HUES64 (cell line): ENCODE results near the gene DENND6A. TPM values are rescaled to one million over a fixed set of nuclear protein-coding genes. Genes with fewer than 3 reads are reported as not detected.

ENCODE experiments used
- H3K27ac ChIP-seq: 2 replicates; pipeline ENCODE4 v1.7.0; 2013; ENCODE audit warnings: low read depth, low read length, inconsistent platforms
- H3K27me3 ChIP-seq: 2 replicates; pipeline ENCODE4 v1.6.1; 2013; ENCODE audit warnings: mild to moderate bottlenecking, low read length; ENCODE audit not compliant: insufficient read depth
- H3K36me3 ChIP-seq: 2 replicates; pipeline ENCODE4 v1.6.1; 2013; ENCODE audit warnings: mild to moderate bottlenecking, low read length; ENCODE audit not compliant: insufficient read depth
- H3K4me1 ChIP-seq: 2 replicates; pipeline ENCODE4 v1.6.1; 2013; ENCODE audit warnings: mild to moderate bottlenecking, low read length, moderate library complexity; ENCODE audit not compliant: insufficient read depth
- H3K4me3 ChIP-seq: 2 replicates; pipeline ENCODE4 v1.5.1; 2013; ENCODE audit warnings: mild to moderate bottlenecking, low read length, moderate library complexity
- H3K9ac ChIP-seq: 2 replicates; pipeline ENCODE4 v1.6.1; 2013; ENCODE audit warnings: mild to moderate bottlenecking, low read depth, low read length
- H3K9me3 ChIP-seq: 2 replicates; pipeline ENCODE4 v1.6.1; 2013; ENCODE audit warnings: low read depth, low read length; ENCODE audit not compliant: insufficient read depth
- WGBS: fragments of 150-250, 120-280 bp; methylation state at CpG from one replicate; pipeline ENCODE4 v1.1.7; 2013; ENCODE audit warnings: missing lambda C conversion rate; 5-methylcytosine and 5-hydroxymethylcytosine counted together
- polyA plus RNA-seq, 2 experiments: library from polyadenylated mRNA; stranded (reverse); fragments of 50-300 nt; gene quantifications; one replicate each; pipeline ENCODE4 v1.2.3, GENCODE V29; 2013

The DENND6A gene
- 9.1 TPM for polyA plus RNA-seq (2013, experiment 1 of 2)
- polyA plus RNA-seq (2013, experiment 2 of 2) = 11.0 TPM

GRCh38 chr3:57692396-57693147, at the start of gene DENND6A:
TSS of gene DENND6A (minus strand) at chr3:57693077. CDS start at chr3:57693018, 59 bp downstream.
- Histone ChIP-seq H3K36me3 (no peaks in the 10 kb centered on the region), H3K27ac (peak within 1 kb of the TSS; percentile 96), H3K9ac (peak within 1 kb of the TSS; percentile 95), H3K4me3 (peak within 1 kb of the TSS; percentile 98), H3K9me3 (no peaks in the 10 kb centered on the region), H3K4me1 (peaks cover 4% of the 10 kb centered on the region; the same call in 1 of the 2 replicates), H3K27me3 (no peaks in the 10 kb centered on the region)
- under 1% methylated on average over 71 of the region's 71 CpGs for WGBS

GRCh38 chr3:57740027-57740426, 47.1 kb upstream of the DENND6A start:
- H3K27ac ChIP-seq = no peak overlapping the region
- WGBS = 93% methylated on average over 4 of the region's 5 CpGs
- H3K36me3 ChIP-seq = no peaks in the 10 kb centered on the region
- H3K27me3 ChIP-seq = no peaks in the 10 kb centered on the region
- H3K9me3 ChIP-seq = no peaks in the 10 kb centered on the region
- no peak overlapping the region for H3K9ac ChIP-seq
- no peaks in the 10 kb centered on the region for H3K4me1 ChIP-seq
- no peak overlapping the region for H3K4me3 ChIP-seq

DNA sequence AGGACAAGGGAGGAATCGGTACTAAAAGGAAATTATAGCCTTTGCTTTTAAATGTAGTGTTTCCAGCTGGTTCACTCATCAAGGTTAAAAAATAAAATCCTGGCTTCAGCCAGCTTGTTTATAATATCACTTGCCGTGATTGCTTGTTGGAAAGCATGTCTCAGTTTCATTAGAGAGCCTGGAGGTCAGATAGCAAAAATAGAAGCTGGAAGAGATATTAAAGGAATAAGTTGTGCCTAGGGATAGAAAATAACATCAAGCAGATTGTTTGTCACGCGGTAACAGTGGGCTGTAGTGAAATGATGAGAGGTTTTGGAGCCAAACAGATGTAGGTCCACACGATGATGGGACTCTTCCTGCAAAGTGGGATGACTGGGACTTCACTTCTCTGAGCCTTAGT, 45.5 kb upstream of the DENND6A start:
- H3K9me3 ChIP-seq = no peaks in the 10 kb centered on the region
- H3K27me3 ChIP-seq = no peaks in the 10 kb centered on the region
- no peak overlapping the region for H3K4me3 ChIP-seq
- 93% methylated on average over 5 of the region's 5 CpGs for WGBS
- no peaks in the 10 kb centered on the region for H3K4me1 ChIP-seq
- no peak overlapping the region for H3K27ac ChIP-seq
- no peak overlapping the region for H3K9ac ChIP-seq
- no peaks in the 10 kb centered on the region for H3K36me3 ChIP-seq

DNA sequence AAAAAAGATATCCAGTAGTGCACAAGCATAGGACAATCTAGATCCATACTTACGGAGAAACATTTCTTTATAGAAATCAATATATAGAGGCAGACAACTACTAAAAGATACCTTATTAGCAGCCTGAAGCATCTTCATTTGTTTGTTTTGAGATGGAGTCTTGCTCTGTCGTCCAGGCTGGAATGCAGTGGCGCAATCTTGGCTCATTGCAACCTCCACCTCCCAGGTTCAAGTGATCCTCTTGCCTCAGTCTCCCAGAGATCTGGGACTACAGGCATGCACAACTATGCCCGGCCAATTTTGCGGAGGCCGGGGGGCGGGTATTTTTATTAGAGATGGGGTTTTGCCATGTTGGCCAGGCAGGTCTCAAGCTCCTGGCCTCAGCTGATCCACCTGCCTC, 45.0 kb upstream of the DENND6A start:
- no peaks in the 10 kb centered on the region for H3K4me1 ChIP-seq
- H3K27me3 ChIP-seq = no peaks in the 10 kb centered on the region
- H3K4me3 ChIP-seq = no peak overlapping the region
- WGBS = 94% methylated on average over 6 of the region's 7 CpGs
- H3K36me3 ChIP-seq = no peaks in the 10 kb centered on the region
- no peaks in the 10 kb centered on the region for H3K9me3 ChIP-seq
- no peak overlapping the region for H3K27ac ChIP-seq
- H3K9ac ChIP-seq = no peak overlapping the region

- no peaks in the 10 kb centered on the region for H3K4me1 ChIP-seq
- no peak overlapping the region for H3K27ac ChIP-seq
- H3K36me3 ChIP-seq = no peaks in the 10 kb centered on the region
- 72% methylated on average over 1 of the region's 2 CpGs for WGBS
- no peaks in the 10 kb centered on the region for H3K27me3 ChIP-seq
- no peaks in the 10 kb centered on the region for H3K9me3 ChIP-seq
- no peak overlapping the region for H3K4me3 ChIP-seq
- H3K9ac ChIP-seq = no peak overlapping the region
These were observed 42.5 kb upstream of the DENND6A start for GRCh38 chr3:57735405-57735804.

DNA sequence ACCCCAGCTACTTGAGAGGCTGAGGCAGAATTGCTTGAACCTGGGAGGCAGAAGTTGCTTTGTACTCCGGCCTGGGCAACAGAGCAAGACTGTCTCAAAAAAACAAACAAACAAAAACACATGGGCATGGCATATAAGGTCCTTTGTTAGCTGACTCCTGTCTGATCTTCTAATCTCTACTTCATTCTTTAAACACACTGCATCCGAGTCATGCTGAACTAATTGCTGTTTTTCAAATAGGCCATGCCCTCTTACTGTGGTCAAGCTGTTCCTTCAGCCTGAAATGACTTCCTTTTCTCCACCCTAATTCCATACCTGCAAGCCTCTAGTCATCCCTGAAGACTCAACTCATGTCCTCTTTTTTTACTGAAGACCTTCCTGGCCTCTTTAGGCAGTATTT, 40.9 kb upstream of the DENND6A start:
- H3K4me1 ChIP-seq = no peaks in the 10 kb centered on the region
- no peaks in the 10 kb centered on the region for H3K9me3 ChIP-seq
- H3K27me3 ChIP-seq = no peaks in the 10 kb centered on the region
- H3K4me3 ChIP-seq = no peak overlapping the region
- H3K27ac ChIP-seq = no peak overlapping the region
- no peak overlapping the region for H3K9ac ChIP-seq
- H3K36me3 ChIP-seq = no peaks in the 10 kb centered on the region
- 89% methylated on average over 2 of the region's 2 CpGs for WGBS

GRCh38 chr3:57731311-57731710, 38.4 kb upstream of the DENND6A start:
- no peak overlapping the region for H3K4me3 ChIP-seq
- H3K9me3 ChIP-seq = no peaks in the 10 kb centered on the region
- 91% methylated on average over 1 of the region's 1 CpG for WGBS
- H3K27me3 ChIP-seq = no peaks in the 10 kb centered on the region
- H3K9ac ChIP-seq = no peak overlapping the region
- no peaks in the 10 kb centered on the region for H3K4me1 ChIP-seq
- no peaks in the 10 kb centered on the region for H3K36me3 ChIP-seq
- no peak overlapping the region for H3K27ac ChIP-seq

DNA sequence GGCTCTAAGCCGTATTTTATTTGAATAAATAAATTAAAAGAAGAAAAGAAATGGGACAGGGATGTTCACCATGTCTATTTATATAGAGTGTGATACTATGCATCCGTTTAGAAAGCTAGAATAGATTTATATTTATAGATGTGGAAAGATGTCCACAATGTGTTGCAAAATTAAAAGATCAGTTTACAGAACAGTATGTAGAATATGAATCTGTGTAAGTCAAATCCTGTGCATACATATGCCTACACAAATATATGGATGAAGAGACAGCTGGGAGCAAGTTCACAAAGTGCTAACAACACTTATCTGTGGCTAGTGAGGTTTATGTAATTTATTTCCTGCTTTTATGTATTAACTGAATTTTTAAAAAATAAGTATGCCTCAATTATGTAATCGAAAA, 37.8 kb upstream of the DENND6A start:
- WGBS = 88% methylated on average over 2 of the region's 3 CpGs
- no peak overlapping the region for H3K4me3 ChIP-seq
- no peaks in the 10 kb centered on the region for H3K4me1 ChIP-seq
- no peak overlapping the region for H3K27ac ChIP-seq
- H3K27me3 ChIP-seq = no peaks in the 10 kb centered on the region
- no peak overlapping the region for H3K9ac ChIP-seq
- no peaks in the 10 kb centered on the region for H3K36me3 ChIP-seq
- no peaks in the 10 kb centered on the region for H3K9me3 ChIP-seq

DNA sequence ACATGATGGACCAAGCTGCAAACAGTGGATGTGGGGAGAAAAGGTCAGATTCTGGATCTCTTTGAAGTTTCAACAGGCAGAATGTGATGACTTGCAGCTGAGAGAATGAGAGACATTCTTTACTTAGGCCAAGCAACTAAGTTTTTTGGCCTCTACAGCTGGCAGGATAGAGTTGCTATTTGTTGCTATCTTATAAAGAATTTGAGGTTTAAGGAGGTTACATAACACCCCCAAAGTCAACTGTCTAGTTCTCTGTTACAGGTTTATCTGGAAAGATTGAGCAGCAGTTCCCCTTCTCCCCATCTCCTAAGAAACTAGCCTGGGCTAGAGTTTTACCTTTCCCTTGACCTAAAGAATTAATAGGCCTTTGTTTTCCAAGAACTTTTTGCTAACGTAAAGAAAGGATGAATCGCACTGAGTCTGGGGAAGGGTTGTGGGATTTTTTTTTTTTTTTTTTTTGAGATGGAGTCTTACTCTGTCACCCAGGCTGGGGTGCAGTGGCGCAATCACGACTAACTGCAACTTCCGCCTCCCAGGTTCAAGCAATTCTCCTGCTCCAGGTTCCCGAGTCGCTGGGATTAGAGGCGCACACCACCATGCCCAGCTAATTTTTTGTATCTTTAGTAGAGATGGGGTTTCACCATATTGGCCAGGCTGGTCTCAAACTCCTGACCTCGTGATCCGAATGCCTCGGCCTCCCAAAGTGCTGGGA, 36.6 kb upstream of the DENND6A start:
- Histone ChIP-seq H3K4me1 (no peaks in the 10 kb centered on the region), H3K27ac (no peak overlapping the region), H3K36me3 (no peaks in the 10 kb centered on the region), H3K9ac (no peak overlapping the region), H3K27me3 (no peaks in the 10 kb centered on the region), H3K4me3 (no peak overlapping the region), H3K9me3 (no peaks in the 10 kb centered on the region)
- WGBS = 95% methylated on average over 11 of the region's 11 CpGs

- no peak overlapping the region for H3K9ac ChIP-seq
- 91% methylated on average over 5 of the region's 5 CpGs for WGBS
- H3K27me3 ChIP-seq = no peaks in the 10 kb centered on the region
- no peak overlapping the region for H3K27ac ChIP-seq
- no peaks in the 10 kb centered on the region for H3K9me3 ChIP-seq
- H3K4me1 ChIP-seq = no peaks in the 10 kb centered on the region
- H3K36me3 ChIP-seq = no peaks in the 10 kb centered on the region
- H3K4me3 ChIP-seq = no peak overlapping the region
These were observed 34.2 kb upstream of the DENND6A start for GRCh38 chr3:57727106-57727505.

GRCh38 chr3:57726397-57726796, 33.5 kb upstream of the DENND6A start:
- Histone ChIP-seq H3K36me3 (no peaks in the 10 kb centered on the region), H3K4me1 (no peaks in the 10 kb centered on the region), H3K27ac (no peak overlapping the region), H3K9me3 (no peaks in the 10 kb centered on the region), H3K4me3 (no peak overlapping the region), H3K9ac (no peak overlapping the region), H3K27me3 (no peaks in the 10 kb centered on the region)
